ENCODE results near the gene ADGB.

GRCh38 chr6:146770275-146770964, 171.6 kb downstream of the ADGB start:
- TF ChIP-seq CTCF (IDR thresholded peaks at IDR 0.05; ENCODE audit: insufficient read depth, low read length, poor library complexity, severe bottlenecking) (no peak), EZH2phosphoT487 (conservative IDR thresholded peaks at IDR 0.05; ENCODE audit: low read length) (no peak)
